COLO668 (cell line): ENCODE measurements around the gene PRAMEF17.
"Not testable (repeated sequence)": the region's sequence is repeated elsewhere in the genome, so short reads cannot be mapped to it uniquely, and the experiment has no call there.

Experiments
- DNase-seq: peaks from one replicate; lab custom pipeline; 2025; ENCODE audit not compliant: unreplicated experiment; lab: John Stamatoyannopoulos, UW

The PRAMEF17 gene

GRCh38 chr1:13389332-13389731 lies at the start of gene PRAMEF17:
Gene PRAMEF17, plus strand, starts transcription at chr1:13389632. Its CDS starts 26 bp downstream, at chr1:13389658.
- DNase-seq, result not testable (repeated sequence)

GRCh38 chr1:13342496-13342895 lies 46.9 kb upstream of the PRAMEF17 start:
- not testable (repeated sequence) for DNase-seq

GRCh38 chr1:13347034-13347433 lies 42.4 kb upstream of the PRAMEF17 start, which contains the start of gene PRAMEF14:
Gene PRAMEF14, minus strand, starts transcription at chr1:13347134. Its CDS starts 1,820 bp downstream, at chr1:13345314.
- DNase-seq, result not testable (repeated sequence)

GRCh38 chr1:13353476-13353875 lies 36.0 kb upstream of the PRAMEF17 start:
- not testable (repeated sequence) for DNase-seq

- not testable (repeated sequence) for DNase-seq
Observed at GRCh38 chr1:13354475-13354874, 35.0 kb upstream of the PRAMEF17 start.

- peak; percentile 52 for DNase-seq
Observed at GRCh38 chr1:13356774-13357173, 32.7 kb upstream of the PRAMEF17 start.

- DNase-seq, result not testable (repeated sequence)
Observed at GRCh38 chr1:13362364-13362763, 27.1 kb upstream of the PRAMEF17 start.

GRCh38 chr1:13364928-13365327 lies 24.5 kb upstream of the PRAMEF17 start:
- not testable (repeated sequence) for DNase-seq

- not testable (repeated sequence) for DNase-seq
Observed at GRCh38 chr1:13366536-13366935, 22.9 kb upstream of the PRAMEF17 start.

- DNase-seq, result peak; percentile 22
Observed at GRCh38 chr1:13368544-13368943, 20.9 kb upstream of the PRAMEF17 start.

GRCh38 chr1:13378983-13379382 lies 10.4 kb upstream of the PRAMEF17 start:
- not testable (repeated sequence) for DNase-seq

GRCh38 chr1:13380380-13380779 lies 9.1 kb upstream of the PRAMEF17 start:
- DNase-seq, result not testable (repeated sequence)

- not testable (repeated sequence) for DNase-seq
Observed at GRCh38 chr1:13393004-13393403, 3.6 kb downstream of the PRAMEF17 start.

- not testable (repeated sequence) for DNase-seq
Observed at GRCh38 chr1:13394761-13395160, 5.3 kb downstream of the PRAMEF17 start.

GRCh38 chr1:13395311-13395710 lies 5.9 kb downstream of the PRAMEF17 start:
- not testable (repeated sequence) for DNase-seq

- DNase-seq, result no peak
Observed at GRCh38 chr1:13407811-13408210, 18.4 kb downstream of the PRAMEF17 start.

- DNase-seq, result not testable (repeated sequence)
Observed at GRCh38 chr1:13410150-13410549, 20.7 kb downstream of the PRAMEF17 start, which contains the start of gene PRAMEF20. Gene PRAMEF20, plus strand, starts transcription at chr1:13410450. Its CDS starts 5,905 bp downstream, at chr1:13416355.

GRCh38 chr1:13430495-13430894 lies 41.1 kb downstream of the PRAMEF17 start:
- DNase-seq, result no peak

GRCh38 chr1:13432251-13432650 lies 42.8 kb downstream of the PRAMEF17 start:
- no peak for DNase-seq

- not testable (repeated sequence) for DNase-seq
Observed at GRCh38 chr1:13433694-13434358, 44.4 kb downstream of the PRAMEF17 start.

- no peak for DNase-seq
Observed at GRCh38 chr1:13435458-13435857, 46.0 kb downstream of the PRAMEF17 start.

GRCh38 chr1:13439104-13439783 lies 49.8 kb downstream of the PRAMEF17 start:
- DNase-seq, result not testable (repeated sequence)
